K562 (cell line): ENCODE results near the gene NUB1. TPM values are rescaled to one million over a fixed set of nuclear protein-coding genes. Genes with fewer than 3 reads are reported as not detected.

Experiments used
- ELF1 ChIP-seq: fragments of 200-800 bp; sonication (Bioruptor generic); IDR thresholded peaks from 2 replicates; pipeline ENCODE4 v1.6.1; 2016; ENCODE audit warnings: missing genetic modification characterization, missing compliant biosample characterization
- ELF2 ChIP-seq: fragments of 250-450 bp; sonication (Bioruptor Pico); IDR thresholded peaks from 2 replicates; pipeline ENCODE4 v1.5.0; 2021; ENCODE audit warnings: mild to moderate bottlenecking
- ELF4 ChIP-seq: fragments of 450-650 bp; formaldehyde crosslinking; IDR thresholded peaks from 2 replicates; pipeline ENCODE4 v1.4.0; 2022; ENCODE audit warnings: missing genetic modification characterization
- GTF2A2 ChIP-seq: IDR thresholded peaks from 2 replicates; pipeline ENCODE4 v1.6.1; 2016; ENCODE audit warnings: mild to moderate bottlenecking, missing genetic modification characterization, missing compliant biosample characterization
- PRPF4 ChIP-seq: fragments of 200-400 bp; formaldehyde crosslinking; IDR thresholded peaks from one replicate; pipeline ENCODE4 v1.6.1; 2017; ENCODE audit warnings: low read length, low read depth, mild to moderate bottlenecking; ENCODE audit not compliant: insufficient read depth, poor library complexity, severe bottlenecking
- PTTG1 ChIP-seq: fragments of 450-650 bp; IDR thresholded peaks from 2 replicates; pipeline ENCODE4 v1.6.1; 2016; ENCODE audit warnings: low read depth, mild to moderate bottlenecking, missing genetic modification characterization, missing compliant biosample characterization
- RBBP5 ChIP-seq: fragments of 200-600 bp; sonication (generic); IDR thresholded peaks from 2 replicates; pipeline ENCODE4 v1.6.1; 2012; ENCODE audit warnings: borderline replicate concordance, mild to moderate bottlenecking, low read length, control low read depth, inconsistent platforms; ENCODE audit not compliant: insufficient read depth, poor library complexity, severe bottlenecking
- STAG1 ChIP-seq: sonication (generic); formaldehyde crosslinking; IDR thresholded peaks from 2 replicates; pipeline ENCODE4 v1.5.0; 2020; ENCODE audit warnings: missing genetic modification reagents, borderline replicate concordance
- TBL1XR1 ChIP-seq, 2 experiments: IDR thresholded peaks; 2 replicates each; pipeline ENCODE4 v1.6.1; 2012; ENCODE audit warnings: improper control_type of control experiment in 2 of 2, low read length in 2 of 2, mild to moderate bottlenecking in 1 of 2
- ZBTB7A ChIP-seq: IDR thresholded peaks from 2 replicates; pipeline ENCODE4 v1.6.1; 2011; ENCODE audit warnings: low read depth, mild to moderate bottlenecking, low read length, moderate library complexity, borderline replicate concordance; ENCODE audit not compliant: control insufficient read depth
- ZNF507 ChIP-seq: conservative IDR thresholded peaks from 2 replicates; pipeline ENCODE4 v1.6.1; 2017; ENCODE audit warnings: missing genetic modification characterization, missing compliant biosample characterization
- polyA plus RNA-seq, 8 experiments: library from polyadenylated mRNA; depleted of rRNA in 4 of 8; stranded (reverse) in 5 of 8; unstranded in 3 of 8; fragments of >200 nt; fragmentation: Nextera tagmentation in 2 of 8; fragmentation: Illumina TruSeq in 1 of 8; extraction: Ambion mirVana in 2 of 8; extraction: Trizol in 1 of 8; gene quantifications; 2 replicates each; pipeline versions ENCODE4 v1.2.1 to v1.2.3, GENCODE V29; 2011 to 2014; ENCODE audit warnings: inconsistent platforms in 1 of 8, missing spikeins in 1 of 8
- total RNA-seq, 7 experiments: library from RNA; depleted of rRNA in 6 of 7; stranded (reverse); fragments of >200 nt in 6 of 7; fragmentation: Illumina TruSeq in 2 of 7; extraction: Trizol in 2 of 7; gene quantifications; 2 replicates each; pipeline versions ENCODE4 v1.2.1 to v1.2.3, GENCODE V29; 2011 to 2021; ENCODE audit warnings: low replicate concordance in 1 of 7
- TF ChIP-seq, protein P1 (sequence below): sonication (generic); formaldehyde crosslinking; IDR thresholded peaks from 2 replicates; pipeline ENCODE4 v1.8.1; 2023; ENCODE audit warnings: mild to moderate bottlenecking, missing genetic modification reagents, moderate library complexity
- TF ChIP-seq, protein P2 (sequence below): fragments of 250-450 bp; sonication (Bioruptor Pico); IDR thresholded peaks from 2 replicates; pipeline ENCODE4 v1.9.0; 2021; ENCODE audit warnings: mild to moderate bottlenecking, inconsistent platforms
- TF ChIP-seq, protein P3 (sequence below): fragments of 250-450 bp; sonication (Bioruptor Pico); IDR thresholded peaks from 2 replicates; pipeline ENCODE4 v1.4.0; 2020
- TF ChIP-seq, protein P4 (sequence below): fragments of 450-650 bp; formaldehyde crosslinking; IDR thresholded peaks from 2 replicates; pipeline ENCODE4 v1.4.0; 2022; ENCODE audit warnings: mild to moderate bottlenecking, moderate library complexity

The NUB1 gene
- total and polyA plus RNA-seq, 9 of the 15 experiments (the other 6 are each of a cell fraction or from before 2014, with no cell fraction given) = 43.2 to 159 (median 85.2) TPM

DNA sequence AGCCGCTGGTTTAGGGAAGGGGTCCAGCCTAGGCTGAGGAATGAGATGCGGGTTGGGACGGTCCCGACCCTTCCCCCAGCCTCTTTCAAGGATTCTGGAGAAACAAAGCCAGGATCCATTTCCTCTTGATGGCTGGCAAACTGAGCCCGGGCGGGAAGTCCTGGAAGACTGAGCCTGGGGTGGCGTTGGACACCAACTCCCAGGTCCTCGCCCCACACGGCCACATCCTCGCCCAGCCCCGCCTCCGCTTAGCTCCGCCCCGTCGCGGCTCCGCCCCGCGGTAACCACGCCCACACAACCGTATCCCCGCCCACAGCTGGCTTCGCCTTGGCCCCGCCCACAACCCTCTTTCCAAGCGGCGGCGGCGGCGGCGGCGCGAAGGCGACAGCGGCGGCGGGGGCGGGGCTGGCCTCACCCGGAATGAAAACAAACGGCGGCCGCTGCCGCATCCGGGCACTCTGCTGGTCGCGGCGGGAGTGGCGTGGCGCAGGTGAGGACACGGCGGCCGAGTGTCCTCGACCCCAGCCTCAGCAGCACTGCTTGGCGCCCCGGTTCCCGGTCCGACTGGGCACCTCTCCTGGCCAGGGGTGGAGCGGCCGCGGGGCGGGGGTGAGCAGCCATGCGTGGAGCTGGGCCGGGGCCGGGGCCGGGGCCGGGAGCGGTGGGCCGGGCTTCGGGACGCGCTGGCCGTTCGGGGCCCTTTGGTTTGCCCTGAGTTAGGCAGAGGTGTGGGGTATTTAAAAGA, at the start of gene NUB1 (continued):
- TF ChIP-seq, protein P1, sequence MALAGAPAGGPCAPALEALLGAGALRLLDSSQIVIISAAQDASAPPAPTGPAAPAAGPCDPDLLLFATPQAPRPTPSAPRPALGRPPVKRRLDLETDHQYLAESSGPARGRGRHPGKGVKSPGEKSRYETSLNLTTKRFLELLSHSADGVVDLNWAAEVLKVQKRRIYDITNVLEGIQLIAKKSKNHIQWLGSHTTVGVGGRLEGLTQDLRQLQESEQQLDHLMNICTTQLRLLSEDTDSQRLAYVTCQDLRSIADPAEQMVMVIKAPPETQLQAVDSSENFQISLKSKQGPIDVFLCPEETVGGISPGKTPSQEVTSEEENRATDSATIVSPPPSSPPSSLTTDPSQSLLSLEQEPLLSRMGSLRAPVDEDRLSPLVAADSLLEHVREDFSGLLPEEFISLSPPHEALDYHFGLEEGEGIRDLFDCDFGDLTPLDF = peak; percentile 93
- TF ChIP-seq GTF2A2 = no peak
- TF ChIP-seq ELF4 (CRISPR knock-in tag) = no peak
- no peak for TF ChIP-seq PTTG1 (tag)
- TF ChIP-seq PRPF4 = peak; percentile 53
- TF ChIP-seq STAG1 (CRISPR knock-in tag) = no peak
- TF ChIP-seq, protein P2, sequence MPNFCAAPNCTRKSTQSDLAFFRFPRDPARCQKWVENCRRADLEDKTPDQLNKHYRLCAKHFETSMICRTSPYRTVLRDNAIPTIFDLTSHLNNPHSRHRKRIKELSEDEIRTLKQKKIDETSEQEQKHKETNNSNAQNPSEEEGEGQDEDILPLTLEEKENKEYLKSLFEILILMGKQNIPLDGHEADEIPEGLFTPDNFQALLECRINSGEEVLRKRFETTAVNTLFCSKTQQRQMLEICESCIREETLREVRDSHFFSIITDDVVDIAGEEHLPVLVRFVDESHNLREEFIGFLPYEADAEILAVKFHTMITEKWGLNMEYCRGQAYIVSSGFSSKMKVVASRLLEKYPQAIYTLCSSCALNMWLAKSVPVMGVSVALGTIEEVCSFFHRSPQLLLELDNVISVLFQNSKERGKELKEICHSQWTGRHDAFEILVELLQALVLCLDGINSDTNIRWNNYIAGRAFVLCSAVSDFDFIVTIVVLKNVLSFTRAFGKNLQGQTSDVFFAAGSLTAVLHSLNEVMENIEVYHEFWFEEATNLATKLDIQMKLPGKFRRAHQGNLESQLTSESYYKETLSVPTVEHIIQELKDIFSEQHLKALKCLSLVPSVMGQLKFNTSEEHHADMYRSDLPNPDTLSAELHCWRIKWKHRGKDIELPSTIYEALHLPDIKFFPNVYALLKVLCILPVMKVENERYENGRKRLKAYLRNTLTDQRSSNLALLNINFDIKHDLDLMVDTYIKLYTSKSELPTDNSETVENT (CRISPR knock-in tag) = peak; percentile 32; the same call in 1 of the 2 replicates
- TF ChIP-seq, protein P3, sequence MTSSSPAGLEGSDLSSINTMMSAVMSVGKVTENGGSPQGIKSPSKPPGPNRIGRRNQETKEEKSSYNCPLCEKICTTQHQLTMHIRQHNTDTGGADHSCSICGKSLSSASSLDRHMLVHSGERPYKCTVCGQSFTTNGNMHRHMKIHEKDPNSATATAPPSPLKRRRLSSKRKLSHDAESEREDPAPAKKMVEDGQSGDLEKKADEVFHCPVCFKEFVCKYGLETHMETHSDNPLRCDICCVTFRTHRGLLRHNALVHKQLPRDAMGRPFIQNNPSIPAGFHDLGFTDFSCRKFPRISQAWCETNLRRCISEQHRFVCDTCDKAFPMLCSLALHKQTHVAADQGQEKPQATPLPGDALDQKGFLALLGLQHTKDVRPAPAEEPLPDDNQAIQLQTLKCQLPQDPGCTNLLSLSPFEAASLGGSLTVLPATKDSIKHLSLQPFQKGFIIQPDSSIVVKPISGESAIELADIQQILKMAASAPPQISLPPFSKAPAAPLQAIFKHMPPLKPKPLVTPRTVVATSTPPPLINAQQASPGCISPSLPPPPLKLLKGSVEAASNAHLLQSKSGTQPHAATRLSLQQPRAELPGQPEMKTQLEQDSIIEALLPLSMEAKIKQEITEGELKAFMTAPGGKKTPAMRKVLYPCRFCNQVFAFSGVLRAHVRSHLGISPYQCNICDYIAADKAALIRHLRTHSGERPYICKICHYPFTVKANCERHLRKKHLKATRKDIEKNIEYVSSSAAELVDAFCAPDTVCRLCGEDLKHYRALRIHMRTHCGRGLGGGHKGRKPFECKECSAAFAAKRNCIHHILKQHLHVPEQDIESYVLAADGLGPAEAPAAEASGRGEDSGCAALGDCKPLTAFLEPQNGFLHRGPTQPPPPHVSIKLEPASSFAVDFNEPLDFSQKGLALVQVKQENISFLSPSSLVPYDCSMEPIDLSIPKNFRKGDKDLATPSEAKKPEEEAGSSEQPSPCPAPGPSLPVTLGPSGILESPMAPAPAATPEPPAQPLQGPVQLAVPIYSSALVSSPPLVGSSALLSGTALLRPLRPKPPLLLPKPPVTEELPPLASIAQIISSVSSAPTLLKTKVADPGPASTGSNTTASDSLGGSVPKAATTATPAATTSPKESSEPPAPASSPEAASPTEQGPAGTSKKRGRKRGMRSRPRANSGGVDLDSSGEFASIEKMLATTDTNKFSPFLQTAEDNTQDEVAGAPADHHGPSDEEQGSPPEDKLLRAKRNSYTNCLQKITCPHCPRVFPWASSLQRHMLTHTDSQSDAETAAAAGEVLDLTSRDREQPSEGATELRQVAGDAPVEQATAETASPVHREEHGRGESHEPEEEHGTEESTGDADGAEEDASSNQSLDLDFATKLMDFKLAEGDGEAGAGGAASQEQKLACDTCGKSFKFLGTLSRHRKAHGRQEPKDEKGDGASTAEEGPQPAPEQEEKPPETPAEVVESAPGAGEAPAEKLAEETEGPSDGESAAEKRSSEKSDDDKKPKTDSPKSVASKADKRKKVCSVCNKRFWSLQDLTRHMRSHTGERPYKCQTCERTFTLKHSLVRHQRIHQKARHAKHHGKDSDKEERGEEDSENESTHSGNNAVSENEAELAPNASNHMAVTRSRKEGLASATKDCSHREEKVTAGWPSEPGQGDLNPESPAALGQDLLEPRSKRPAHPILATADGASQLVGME (CRISPR knock-in tag) = 0 out of 2 replicates have a peak, but pooled peaks have one; percentile 27
- TF ChIP-seq ZNF507 (tag) = no peak
- TF ChIP-seq, protein P4, sequence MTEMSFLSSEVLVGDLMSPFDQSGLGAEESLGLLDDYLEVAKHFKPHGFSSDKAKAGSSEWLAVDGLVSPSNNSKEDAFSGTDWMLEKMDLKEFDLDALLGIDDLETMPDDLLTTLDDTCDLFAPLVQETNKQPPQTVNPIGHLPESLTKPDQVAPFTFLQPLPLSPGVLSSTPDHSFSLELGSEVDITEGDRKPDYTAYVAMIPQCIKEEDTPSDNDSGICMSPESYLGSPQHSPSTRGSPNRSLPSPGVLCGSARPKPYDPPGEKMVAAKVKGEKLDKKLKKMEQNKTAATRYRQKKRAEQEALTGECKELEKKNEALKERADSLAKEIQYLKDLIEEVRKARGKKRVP (CRISPR knock-in tag) = 0 out of 2 replicates have a peak, but pooled peaks have one; percentile 39
- TF ChIP-seq ELF2 (CRISPR knock-in tag) = no peak
- peak; percentile 44; the same call in 1 of the 2 replicates for TF ChIP-seq ZBTB7A
- TF ChIP-seq RBBP5 = peak; percentile 96
- TF ChIP-seq TBL1XR1 (IDR thresholded peaks at IDR 0.05; ENCODE audit: low read length in 2 of 2) = no peak
- TF ChIP-seq ELF1 (tag) = peak; percentile 70
